Spleen (tissue), 11 donors: ENCODE measurements around the gene TUBGCP2. TPM values are rescaled to one million over a fixed set of nuclear protein-coding genes. Genes with fewer than 3 reads are reported as not detected.

Experiments used
- DNase-seq: peaks from one replicate; pipeline ENCODE4 v3.0.0-alpha.2; 2020
- H3K27ac ChIP-seq, 8 donors: fragments of 200-600 bp; sonication (generic) in 7 of 8; 1 replicate in 4 of 8; 2 replicates in 4 of 8; pipeline versions ENCODE4 v1.5.0 to v1.8.0; 2016 to 2021; ENCODE audit warnings: inconsistent platforms in 4 of 8, mild to moderate bottlenecking in 4 of 8, moderate library complexity in 1 of 8
- H3K27me3 ChIP-seq, 7 donors: fragments of 200-600 bp; sonication (generic) in 6 of 7; replicated peaks in 1 of 7; 1 replicate in 4 of 7; 2 replicates in 3 of 7; pipeline versions ENCODE4 v1.5.0 to v1.8.0; 2016 to 2021; ENCODE audit warnings: inconsistent platforms in 3 of 7, mild to moderate bottlenecking in 1 of 7
- H3K36me3 ChIP-seq, 6 donors: fragments of 200-600 bp; sonication (generic) in 5 of 6; 1 replicate in 4 of 6; 2 replicates in 2 of 6; pipeline versions ENCODE4 v1.5.0 to v1.8.0; 2016 to 2021; ENCODE audit warnings: inconsistent platforms in 2 of 6
- H3K4me1 ChIP-seq, 6 donors: fragments of 200-600 bp; sonication (generic) in 5 of 6; 1 replicate in 3 of 6; 2 replicates in 3 of 6; pipeline versions ENCODE4 v1.5.0 to v1.8.0; 2016 to 2021; ENCODE audit warnings: inconsistent platforms in 3 of 6
- H3K4me3 ChIP-seq, 8 donors: fragments of 200-600 bp; sonication (generic) in 7 of 8; 1 replicate in 4 of 8; 2 replicates in 4 of 8; pipeline versions ENCODE4 v1.5.0 to v1.8.0; 2016 to 2021; ENCODE audit warnings: inconsistent platforms in 4 of 8, mild to moderate bottlenecking in 4 of 8, moderate library complexity in 2 of 8
- H3K9me3 ChIP-seq, 8 donors: fragments of 200-600 bp; sonication (generic) in 7 of 8; 1 replicate in 4 of 8; 2 replicates in 4 of 8; pipeline versions ENCODE4 v1.5.0 to v1.8.0; 2016 to 2021; ENCODE audit warnings: inconsistent platforms in 4 of 8
- CTCF ChIP-seq, 11 experiments: fragments of 200-600 bp in 7 of 11; fragments of 450-650 bp in 4 of 11; sonication (generic) in 4 of 11; IDR thresholded peaks in 8 of 11; conservative IDR thresholded peaks in 3 of 11; 1 replicate in 7 of 11; 2 replicates in 4 of 11; pipeline versions ENCODE4 v1.4.0 to v1.8.0; 2016 to 2021; ENCODE audit warnings: antibody characterized with exemption in 11 of 11, inconsistent platforms in 4 of 11, mild to moderate bottlenecking in 1 of 11
- POLR2A ChIP-seq, 3 donors: fragments of 450-650 bp; IDR thresholded peaks; one replicate each; pipeline ENCODE4 v1.5.1; 2017; ENCODE audit warnings: antibody characterized with exemption in 3 of 3, mild to moderate bottlenecking in 1 of 3
- POLR2AphosphoS5 ChIP-seq, 3 donors: sonication (generic); formaldehyde crosslinking; IDR thresholded peaks; one replicate each; pipeline ENCODE4 v1.5.1; 2017; ENCODE audit warnings: antibody characterized with exemption in 3 of 3
- WGBS, 5 donors: extraction: QIAGEN DNeasy Blood & Tissue Kit in 3 of 5; methylation state at CpG; one replicate each; pipeline versions ENCODE4 v1.1.5 to v1.1.7; 2013 to 2018; 5-methylcytosine and 5-hydroxymethylcytosine counted together
- intact Hi-C: fragments of 100-400 bp; cut with DNase I; formaldehyde crosslinking; loops from one replicate; pipeline ENCODE4 v1.15.0; 2023; ENCODE audit warnings: low total_unique reads
- polyA plus RNA-seq, 3 donors: library from polyadenylated mRNA; stranded (reverse); fragments of 200-250 nt; gene quantifications; one replicate each; pipeline ENCODE4 v1.2.1, GENCODE V29; 2013
- total RNA-seq, 7 donors: library from RNA; depleted of rRNA in 3 of 7; stranded (reverse); fragments of >200 nt in 3 of 7; fragmentation: NEBNext Ultra II Directional in 4 of 7; extraction: Animal tissue kit (Norgen Biotek cat#: 25700) in 4 of 7; gene quantifications; one replicate each; pipeline versions ENCODE4 v1.1.0 to v1.2.1, GENCODE V29; 2016 to 2021
- donor health status: healthy with polysubstance abuse.
- donor health status: DM: no; HTN: no; CAD: no; lungs with moderate emphysema.
- donor health status: DM: no; HTN: no; CAD: no.
- donor health status: Bipolar disorder and iron deficiency.
- donor health status: healthy.
- donor health status: DM: no; HTN: no; CAD: no.
- donor health status: DM: yes; HTN: yes; CAD: no.

The TUBGCP2 gene
- total and polyA plus RNA-seq, 10 donors: 40.2 to 201 (median 57.6) TPM

- peaks cover 15 to 31% (median 24%) of the 10 kb centered on the region in 6 donors for H3K4me1 ChIP-seq
- H3K9me3 ChIP-seq: no peaks in the 10 kb centered on the region
- TF ChIP-seq CTCF (IDR thresholded peaks at IDR 0.05 in 8 of 11, conservative IDR thresholded peaks at IDR 0.05 in 3 of 11) (no peak), POLR2AphosphoS5 (IDR thresholded peaks at IDR 0.05) (no peak)
- H3K36me3 ChIP-seq: no peaks in the 10 kb centered on the region
- peak overlapping the region; percentile 8 to 77 (median 47) for H3K4me3 ChIP-seq
- intact Hi-C loops: loop anchor here (10.0 kb wide), 1 partner anchor 189 kb away; the partner anchor contains the start of gene CYP2E1
- peak overlapping the region in 5 of 8 donors; percentile 43 to 71 (median 59) for H3K27ac ChIP-seq
- peaks cover 0 to 82% (median 47%) of the 10 kb centered on the region in 7 donors for H3K27me3 ChIP-seq
- WGBS, 5 donors: 2 to 5% (median 2%) methylated on average over 14 to 75 of the region's 75 CpGs
- DNase-seq: peak; percentile 85
These were observed 26.8 kb upstream of the TUBGCP2 start for GRCh38 chr10:133335246-133336117.

GRCh38 chr10:133334503-133335245 lies 26.0 kb upstream of the TUBGCP2 start:
- TF ChIP-seq CTCF (IDR thresholded peaks at IDR 0.05 in 8 of 11, conservative IDR thresholded peaks at IDR 0.05 in 3 of 11) (no peak), POLR2A (IDR thresholded peaks at IDR 0.05) (no peak)
- Histone ChIP-seq H3K9me3 (no peaks in the 10 kb centered on the region), H3K27me3 (peaks cover 0 to 80% (median 47%) of the 10 kb centered on the region in 7 donors), H3K36me3 (no peaks in the 10 kb centered on the region), H3K27ac (peak overlapping the region in 4 of 8 donors; percentile 13 to 71 (median 59)), H3K4me1 (peaks cover 15 to 36% (median 28%) of the 10 kb centered on the region in 6 donors), H3K4me3 (peak overlapping the region in 7 of 8 donors; percentile 38 to 77 (median 48))
- WGBS, 5 donors: 16 to 36% (median 23%) methylated on average over 31 to 51 of the region's 51 CpGs
- peak; percentile 80 for DNase-seq
- intact Hi-C loops: loop anchor here (10.0 kb wide), 1 partner anchor 190 kb away; the partner anchor contains the start of gene CYP2E1

- Histone ChIP-seq H3K27me3 (peaks cover 0 to 80% (median 58%) of the 10 kb centered on the region in 7 donors), H3K27ac (no peak overlapping the region), H3K9me3 (no peaks in the 10 kb centered on the region), H3K4me3 (no peak overlapping the region), H3K4me1 (peaks cover 15 to 42% (median 33%) of the 10 kb centered on the region in 6 donors), H3K36me3 (no peaks in the 10 kb centered on the region)
- WGBS, 5 donors: 81 to 86% (median 84%) methylated on average over 30 of the region's 30 CpGs
- intact Hi-C loops: loop anchor here (10.0 kb wide), 1 partner anchor 192 kb away; the partner anchor contains the start of gene CYP2E1
- DNase-seq: no peak
- TF ChIP-seq POLR2A (IDR thresholded peaks at IDR 0.05): no peak
These were observed 24.4 kb upstream of the TUBGCP2 start for GRCh38 chr10:133332936-133333699.
